C4-2B (cell line): ENCODE measurements around the gene ITGAX.

ENCODE experiments used
- ZFX ChIP-seq: fragments of 450-650 bp; IDR thresholded peaks from 2 replicates; pipeline ENCODE4 v1.6.1; 2017
- TF ChIP-seq, protein P1 (sequence below): fragments of 450-650 bp; conservative IDR thresholded peaks from 2 replicates; pipeline ENCODE4 v1.5.1; 2017; ENCODE audit warnings: mild to moderate bottlenecking

DNA sequence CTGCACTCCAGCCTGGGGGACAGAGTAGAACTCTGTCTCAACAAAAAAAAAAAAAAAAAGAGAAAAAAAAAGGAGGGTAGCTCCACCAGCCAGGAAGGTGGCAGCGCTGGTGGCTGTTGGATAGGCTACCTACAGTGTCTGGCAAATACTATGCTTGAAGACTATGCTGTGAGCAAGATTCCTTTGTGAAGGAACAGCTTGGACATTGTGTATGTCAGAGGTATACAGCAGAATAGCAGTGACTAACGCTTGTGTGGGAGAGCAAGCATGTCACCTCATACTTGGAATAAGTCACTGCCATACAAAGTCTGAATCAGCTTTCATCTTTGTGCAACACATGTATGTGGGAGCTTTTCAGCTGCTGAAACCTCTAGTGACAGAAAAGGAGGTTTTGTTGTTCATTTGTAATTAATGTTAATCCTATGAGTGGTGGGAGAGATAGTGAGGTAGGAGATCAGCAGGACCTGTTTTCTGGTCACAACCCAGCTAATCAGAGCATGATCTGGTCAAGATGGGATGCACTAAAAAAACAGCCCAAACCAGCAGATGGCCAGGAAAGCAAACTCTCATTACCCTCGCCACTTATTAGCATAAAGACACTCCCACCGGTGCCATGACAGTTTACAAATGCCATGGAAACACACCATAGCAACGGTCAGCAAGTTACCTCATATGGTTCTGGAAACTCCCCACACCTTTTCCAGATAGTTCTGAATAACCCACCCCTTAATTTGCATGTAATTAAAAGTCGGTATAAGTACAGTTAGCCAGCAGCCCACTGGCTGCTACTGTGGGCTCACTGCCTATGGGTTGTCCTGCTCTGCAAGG is 31.4 kb downstream of the ITGAX start:
- TF ChIP-seq, protein P1, sequence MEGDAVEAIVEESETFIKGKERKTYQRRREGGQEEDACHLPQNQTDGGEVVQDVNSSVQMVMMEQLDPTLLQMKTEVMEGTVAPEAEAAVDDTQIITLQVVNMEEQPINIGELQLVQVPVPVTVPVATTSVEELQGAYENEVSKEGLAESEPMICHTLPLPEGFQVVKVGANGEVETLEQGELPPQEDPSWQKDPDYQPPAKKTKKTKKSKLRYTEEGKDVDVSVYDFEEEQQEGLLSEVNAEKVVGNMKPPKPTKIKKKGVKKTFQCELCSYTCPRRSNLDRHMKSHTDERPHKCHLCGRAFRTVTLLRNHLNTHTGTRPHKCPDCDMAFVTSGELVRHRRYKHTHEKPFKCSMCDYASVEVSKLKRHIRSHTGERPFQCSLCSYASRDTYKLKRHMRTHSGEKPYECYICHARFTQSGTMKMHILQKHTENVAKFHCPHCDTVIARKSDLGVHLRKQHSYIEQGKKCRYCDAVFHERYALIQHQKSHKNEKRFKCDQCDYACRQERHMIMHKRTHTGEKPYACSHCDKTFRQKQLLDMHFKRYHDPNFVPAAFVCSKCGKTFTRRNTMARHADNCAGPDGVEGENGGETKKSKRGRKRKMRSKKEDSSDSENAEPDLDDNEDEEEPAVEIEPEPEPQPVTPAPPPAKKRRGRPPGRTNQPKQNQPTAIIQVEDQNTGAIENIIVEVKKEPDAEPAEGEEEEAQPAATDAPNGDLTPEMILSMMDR, result no peak
- TF ChIP-seq ZFX, result no peak
